ENCODE measurements around the gene C17orf114.

DNA sequence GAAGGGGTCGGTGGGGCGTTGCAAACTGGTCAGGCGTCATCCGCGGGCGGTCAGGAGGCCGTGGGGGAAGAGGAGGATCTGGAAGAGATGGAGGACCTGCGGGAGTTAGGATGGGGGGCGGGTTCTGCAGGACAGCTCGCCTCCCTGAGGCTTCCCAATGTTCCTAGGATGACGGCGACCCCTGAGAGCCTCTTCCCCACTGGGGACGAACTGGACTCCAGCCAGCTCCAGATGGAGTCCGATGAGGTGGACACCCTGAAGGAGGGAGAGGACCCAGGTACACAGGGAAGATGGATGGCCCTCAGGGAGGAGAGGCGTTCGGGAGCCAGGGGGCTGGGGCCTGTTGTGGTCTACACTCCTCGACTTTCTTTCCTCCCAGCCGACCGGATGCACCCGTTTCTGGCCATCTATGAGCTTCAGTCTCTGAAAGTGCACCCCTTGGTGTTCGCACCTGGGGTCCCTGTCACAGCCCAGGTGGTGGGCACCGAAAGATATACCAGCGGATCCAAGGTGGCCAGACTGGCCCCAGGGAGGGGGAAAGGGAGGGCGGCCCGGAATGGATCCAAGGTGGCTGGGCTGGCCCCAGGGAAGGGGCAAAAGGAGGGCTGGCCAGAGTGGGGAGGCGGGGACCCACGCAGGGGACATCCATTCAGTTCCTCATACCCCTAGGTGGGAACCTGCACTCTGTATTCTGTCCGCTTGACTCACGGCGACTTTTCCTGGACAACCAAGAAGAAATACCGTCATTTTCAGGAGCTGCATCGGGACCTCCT lies 5.7 kb upstream of the C17orf114 start:
- TF ChIP-seq, protein P1, sequence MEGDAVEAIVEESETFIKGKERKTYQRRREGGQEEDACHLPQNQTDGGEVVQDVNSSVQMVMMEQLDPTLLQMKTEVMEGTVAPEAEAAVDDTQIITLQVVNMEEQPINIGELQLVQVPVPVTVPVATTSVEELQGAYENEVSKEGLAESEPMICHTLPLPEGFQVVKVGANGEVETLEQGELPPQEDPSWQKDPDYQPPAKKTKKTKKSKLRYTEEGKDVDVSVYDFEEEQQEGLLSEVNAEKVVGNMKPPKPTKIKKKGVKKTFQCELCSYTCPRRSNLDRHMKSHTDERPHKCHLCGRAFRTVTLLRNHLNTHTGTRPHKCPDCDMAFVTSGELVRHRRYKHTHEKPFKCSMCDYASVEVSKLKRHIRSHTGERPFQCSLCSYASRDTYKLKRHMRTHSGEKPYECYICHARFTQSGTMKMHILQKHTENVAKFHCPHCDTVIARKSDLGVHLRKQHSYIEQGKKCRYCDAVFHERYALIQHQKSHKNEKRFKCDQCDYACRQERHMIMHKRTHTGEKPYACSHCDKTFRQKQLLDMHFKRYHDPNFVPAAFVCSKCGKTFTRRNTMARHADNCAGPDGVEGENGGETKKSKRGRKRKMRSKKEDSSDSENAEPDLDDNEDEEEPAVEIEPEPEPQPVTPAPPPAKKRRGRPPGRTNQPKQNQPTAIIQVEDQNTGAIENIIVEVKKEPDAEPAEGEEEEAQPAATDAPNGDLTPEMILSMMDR (IDR thresholded peaks at IDR 0.05; ENCODE audit: low read depth, low read length, missing input control) = no peak
- TF ChIP-seq GABPA (IDR thresholded peaks at IDR 0.05 in 1 of 2, conservative IDR thresholded peaks at IDR 0.05 in 1 of 2) = no peak
- no peak for TF ChIP-seq JUND (IDR thresholded peaks at IDR 0.05)
- TF ChIP-seq, protein P2, sequence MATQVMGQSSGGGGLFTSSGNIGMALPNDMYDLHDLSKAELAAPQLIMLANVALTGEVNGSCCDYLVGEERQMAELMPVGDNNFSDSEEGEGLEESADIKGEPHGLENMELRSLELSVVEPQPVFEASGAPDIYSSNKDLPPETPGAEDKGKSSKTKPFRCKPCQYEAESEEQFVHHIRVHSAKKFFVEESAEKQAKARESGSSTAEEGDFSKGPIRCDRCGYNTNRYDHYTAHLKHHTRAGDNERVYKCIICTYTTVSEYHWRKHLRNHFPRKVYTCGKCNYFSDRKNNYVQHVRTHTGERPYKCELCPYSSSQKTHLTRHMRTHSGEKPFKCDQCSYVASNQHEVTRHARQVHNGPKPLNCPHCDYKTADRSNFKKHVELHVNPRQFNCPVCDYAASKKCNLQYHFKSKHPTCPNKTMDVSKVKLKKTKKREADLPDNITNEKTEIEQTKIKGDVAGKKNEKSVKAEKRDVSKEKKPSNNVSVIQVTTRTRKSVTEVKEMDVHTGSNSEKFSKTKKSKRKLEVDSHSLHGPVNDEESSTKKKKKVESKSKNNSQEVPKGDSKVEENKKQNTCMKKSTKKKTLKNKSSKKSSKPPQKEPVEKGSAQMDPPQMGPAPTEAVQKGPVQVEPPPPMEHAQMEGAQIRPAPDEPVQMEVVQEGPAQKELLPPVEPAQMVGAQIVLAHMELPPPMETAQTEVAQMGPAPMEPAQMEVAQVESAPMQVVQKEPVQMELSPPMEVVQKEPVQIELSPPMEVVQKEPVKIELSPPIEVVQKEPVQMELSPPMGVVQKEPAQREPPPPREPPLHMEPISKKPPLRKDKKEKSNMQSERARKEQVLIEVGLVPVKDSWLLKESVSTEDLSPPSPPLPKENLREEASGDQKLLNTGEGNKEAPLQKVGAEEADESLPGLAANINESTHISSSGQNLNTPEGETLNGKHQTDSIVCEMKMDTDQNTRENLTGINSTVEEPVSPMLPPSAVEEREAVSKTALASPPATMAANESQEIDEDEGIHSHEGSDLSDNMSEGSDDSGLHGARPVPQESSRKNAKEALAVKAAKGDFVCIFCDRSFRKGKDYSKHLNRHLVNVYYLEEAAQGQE (IDR thresholded peaks at IDR 0.05) = no peak
